DND-41 (cell line): ENCODE results near the gene CA11.
"Not testable (repeated sequence)": the region's sequence is repeated elsewhere in the genome, so short reads cannot be mapped to it uniquely, and the experiment has no call there.

Experiments used
- ATAC-seq: fragments of 200-7000 bp; cut with Tn5 transposase; 3 replicates; pipeline ENCODE4 v1.9.1; 2021; ENCODE audit warnings: low read depth; ENCODE audit not compliant: insufficient read depth
- DNase-seq: peaks from one replicate; pipeline ENCODE4 v3.0.0-alpha.2; 2020
- H2AFZ ChIP-seq: 2 replicates; pipeline ENCODE4 v1.6.0; 2012; ENCODE audit warnings: low read depth, low read length
- H3K27ac ChIP-seq: 2 replicates; pipeline ENCODE4 v1.5.1; 2012; ENCODE audit warnings: low read length, inconsistent platforms
- H3K27me3 ChIP-seq: fragments of 200-600 bp; sonication (generic); 2 replicates; pipeline ENCODE4 v1.6.0; 2012; ENCODE audit warnings: low read length, mild to moderate bottlenecking, inconsistent platforms; ENCODE audit not compliant: insufficient read depth, poor library complexity
- H3K36me3 ChIP-seq: 2 replicates; pipeline ENCODE4 v1.5.1; 2012; ENCODE audit warnings: low read length, inconsistent platforms; ENCODE audit not compliant: insufficient read depth
- H3K4me1 ChIP-seq: 2 replicates; pipeline ENCODE4 v1.5.1; 2012; ENCODE audit warnings: mild to moderate bottlenecking, low read length; ENCODE audit not compliant: insufficient read depth
- H3K4me2 ChIP-seq: 2 replicates; pipeline ENCODE4 v1.6.0; 2012; ENCODE audit warnings: mild to moderate bottlenecking, moderate library complexity, low read length, inconsistent platforms; ENCODE audit not compliant: insufficient read depth
- H3K4me3 ChIP-seq, 2 experiments: fragments of 200-600 bp in 1 of 2; shearing (Covaris generic) in 1 of 2; 2 replicates each; pipeline ENCODE4 v1.5.1; 2012 to 2016; ENCODE audit warnings: inconsistent platforms in 2 of 2, low read length in 2 of 2, mild to moderate bottlenecking in 2 of 2, low read depth in 1 of 2, moderate library complexity in 1 of 2
- H3K79me2 ChIP-seq: 2 replicates; pipeline ENCODE4 v1.6.0; 2012; ENCODE audit warnings: low read length, inconsistent platforms; ENCODE audit not compliant: insufficient read depth
- H3K9ac ChIP-seq: 2 replicates; pipeline ENCODE4 v1.6.0; 2012; ENCODE audit warnings: low read depth, mild to moderate bottlenecking, inconsistent platforms, low read length, moderate library complexity
- H3K9me3 ChIP-seq: 2 replicates; pipeline ENCODE4 v1.5.1; 2012; ENCODE audit warnings: low read length, moderate library complexity, mild to moderate bottlenecking, inconsistent platforms; ENCODE audit not compliant: insufficient read depth, severe bottlenecking
- H4K20me1 ChIP-seq: 2 replicates; pipeline ENCODE4 v1.6.0; 2012; ENCODE audit warnings: low read length; ENCODE audit not compliant: insufficient read depth
- EZH2 ChIP-seq: IDR thresholded peaks from 3 replicates; pipeline ENCODE4 v1.6.1; 2012; ENCODE audit warnings: borderline replicate concordance, low read depth, mild to moderate bottlenecking, moderate library complexity, low read length, inconsistent platforms; ENCODE audit not compliant: severe bottlenecking
- TF ChIP-seq, protein P1 (sequence below): IDR thresholded peaks from 2 replicates; pipeline ENCODE4 v1.5.1; 2012; ENCODE audit warnings: borderline replicate concordance, low read length, moderate library complexity, mild to moderate bottlenecking; ENCODE audit not compliant: poor library complexity, severe bottlenecking; ENCODE audit errors: extremely low read depth

The CA11 gene

DNA sequence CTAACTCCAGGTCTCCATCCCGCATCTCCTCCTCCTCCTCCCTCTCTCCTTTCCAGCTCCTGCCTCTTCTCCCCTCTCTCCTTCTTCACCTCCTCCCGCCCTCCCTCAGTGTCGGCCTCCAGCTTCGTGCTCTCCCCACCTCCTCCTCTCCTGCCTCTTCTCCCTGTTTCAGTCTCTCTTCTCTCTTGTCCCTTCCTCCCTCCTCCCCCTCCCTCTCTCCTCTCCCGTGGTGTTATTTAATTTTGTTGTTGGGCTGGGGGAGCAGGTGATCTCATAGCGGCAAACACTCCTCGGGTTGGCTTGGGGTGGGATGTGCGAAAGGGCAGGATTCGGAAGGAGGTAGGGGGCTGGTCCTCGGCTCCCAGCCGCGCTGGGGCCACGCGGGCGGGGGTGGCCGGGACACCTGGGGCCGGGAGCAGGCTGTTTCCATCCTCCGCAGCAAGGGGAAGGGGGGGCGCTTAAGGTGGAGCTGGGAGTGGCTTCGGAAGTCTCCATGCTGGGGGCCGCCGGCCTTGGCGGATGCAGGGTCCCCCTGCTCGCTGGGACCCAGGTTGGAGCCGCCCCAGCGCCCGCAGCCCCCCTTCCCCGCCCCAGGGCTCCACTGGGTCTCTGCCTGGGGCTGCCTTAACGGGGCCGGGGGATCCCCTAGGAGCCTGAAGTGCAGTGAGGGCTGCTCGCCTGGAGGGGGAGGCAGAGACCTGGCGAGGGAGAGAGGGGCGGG lies at the start of gene CA11:
Gene CA11 (minus strand): TSS at position 187 of the 721 bp plus-strand sequence. CDS start 555 bp downstream, outside the sequence.
- peak; percentile 85 for ATAC-seq
- Histone ChIP-seq H2AFZ (peak within 1 kb of the TSS; percentile 78), H3K27ac (peak within 1 kb of the TSS; percentile 73)

DNA sequence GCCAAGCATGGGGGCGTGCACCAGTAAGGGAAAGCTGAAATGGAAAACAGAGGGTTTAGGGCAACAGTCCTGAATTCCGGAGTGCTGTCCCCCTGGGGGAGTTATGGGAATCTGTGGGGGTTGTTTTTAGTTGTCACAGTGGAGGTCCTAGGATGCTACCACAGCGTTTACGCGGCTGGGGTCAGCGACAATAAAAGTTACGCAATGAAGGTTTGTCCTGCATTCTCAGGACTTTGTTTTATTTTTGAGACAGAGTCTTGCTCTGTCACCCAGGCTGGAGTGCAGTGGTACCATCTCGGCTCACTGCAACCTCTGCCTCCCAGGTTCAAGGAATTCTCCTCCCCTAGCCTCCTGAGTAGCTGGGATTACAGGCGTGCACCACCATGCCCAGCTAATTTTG lies 47.6 kb upstream of the CA11 start:
- not testable (repeated sequence) for H3K4me2 ChIP-seq, H3K27ac ChIP-seq, DNase-seq, H3K9ac ChIP-seq, H3K79me2 ChIP-seq, H2AFZ ChIP-seq, ATAC-seq, H4K20me1 ChIP-seq, H3K4me1 ChIP-seq, H3K9me3 ChIP-seq, H3K36me3 ChIP-seq, H3K4me3 ChIP-seq, H3K27me3 ChIP-seq

More for the DNA sequence above, at the start of gene CA11:
- peak; percentile 96 for DNase-seq
- H3K4me2 ChIP-seq: peak within 1 kb of the TSS; percentile 70
- TF ChIP-seq EZH2: no peak
- TF ChIP-seq, protein P1, sequence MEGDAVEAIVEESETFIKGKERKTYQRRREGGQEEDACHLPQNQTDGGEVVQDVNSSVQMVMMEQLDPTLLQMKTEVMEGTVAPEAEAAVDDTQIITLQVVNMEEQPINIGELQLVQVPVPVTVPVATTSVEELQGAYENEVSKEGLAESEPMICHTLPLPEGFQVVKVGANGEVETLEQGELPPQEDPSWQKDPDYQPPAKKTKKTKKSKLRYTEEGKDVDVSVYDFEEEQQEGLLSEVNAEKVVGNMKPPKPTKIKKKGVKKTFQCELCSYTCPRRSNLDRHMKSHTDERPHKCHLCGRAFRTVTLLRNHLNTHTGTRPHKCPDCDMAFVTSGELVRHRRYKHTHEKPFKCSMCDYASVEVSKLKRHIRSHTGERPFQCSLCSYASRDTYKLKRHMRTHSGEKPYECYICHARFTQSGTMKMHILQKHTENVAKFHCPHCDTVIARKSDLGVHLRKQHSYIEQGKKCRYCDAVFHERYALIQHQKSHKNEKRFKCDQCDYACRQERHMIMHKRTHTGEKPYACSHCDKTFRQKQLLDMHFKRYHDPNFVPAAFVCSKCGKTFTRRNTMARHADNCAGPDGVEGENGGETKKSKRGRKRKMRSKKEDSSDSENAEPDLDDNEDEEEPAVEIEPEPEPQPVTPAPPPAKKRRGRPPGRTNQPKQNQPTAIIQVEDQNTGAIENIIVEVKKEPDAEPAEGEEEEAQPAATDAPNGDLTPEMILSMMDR: peak; percentile 100
- H3K4me1 ChIP-seq: peaks cover 45% of the 10 kb centered on the region
- H3K36me3 ChIP-seq: no peaks in the 10 kb centered on the region
- H4K20me1 ChIP-seq: no peaks in the 10 kb centered on the region
- no peaks in the 10 kb centered on the region for H3K27me3 ChIP-seq
- no peaks in the 10 kb centered on the region for H3K79me2 ChIP-seq
- H3K9ac ChIP-seq: peak within 1 kb of the TSS; percentile 54
- no peaks in the 10 kb centered on the region for H3K9me3 ChIP-seq
- peak within 1 kb of the TSS; percentile 11 to 54; a peak in 3 of 4 replicates for H3K4me3 ChIP-seq

DNA sequence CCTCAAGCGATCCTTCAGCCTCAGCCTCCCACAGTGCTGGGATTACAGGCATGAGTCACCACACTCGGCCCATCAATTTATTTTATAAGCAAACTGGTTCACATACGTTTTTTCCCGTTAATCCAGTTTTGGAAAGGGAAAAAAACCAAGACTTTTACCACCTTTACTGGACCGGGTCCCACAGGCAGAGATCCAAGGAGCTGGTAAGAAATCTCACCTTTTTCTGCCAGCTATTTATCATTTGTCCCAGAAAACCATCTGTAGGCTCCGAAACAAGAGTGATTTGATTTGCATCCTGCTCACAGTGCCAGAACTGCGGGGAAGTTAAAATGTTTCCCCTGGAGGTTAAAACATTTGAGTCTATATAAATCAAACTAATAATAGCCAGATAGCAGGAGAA lies 43.5 kb upstream of the CA11 start:
- no peaks in the 10 kb centered on the region for H4K20me1 ChIP-seq
- no peaks in the 10 kb centered on the region for H3K4me1 ChIP-seq
- DNase-seq (no peak), ATAC-seq (no peak)
- H3K27me3 ChIP-seq: no peaks in the 10 kb centered on the region
- TF ChIP-seq, protein P1: no peak
- TF ChIP-seq EZH2: no peak
- H3K9me3 ChIP-seq: no peaks in the 10 kb centered on the region
- H3K36me3 ChIP-seq: no peaks in the 10 kb centered on the region
- H3K9ac ChIP-seq: no peak overlapping the region
- no peaks in the 10 kb centered on the region for H3K79me2 ChIP-seq
- no peak overlapping the region for H3K4me3 ChIP-seq
- H2AFZ ChIP-seq: no peak overlapping the region
- H3K27ac ChIP-seq: no peak overlapping the region
- H3K4me2 ChIP-seq: no peak overlapping the region

DNA sequence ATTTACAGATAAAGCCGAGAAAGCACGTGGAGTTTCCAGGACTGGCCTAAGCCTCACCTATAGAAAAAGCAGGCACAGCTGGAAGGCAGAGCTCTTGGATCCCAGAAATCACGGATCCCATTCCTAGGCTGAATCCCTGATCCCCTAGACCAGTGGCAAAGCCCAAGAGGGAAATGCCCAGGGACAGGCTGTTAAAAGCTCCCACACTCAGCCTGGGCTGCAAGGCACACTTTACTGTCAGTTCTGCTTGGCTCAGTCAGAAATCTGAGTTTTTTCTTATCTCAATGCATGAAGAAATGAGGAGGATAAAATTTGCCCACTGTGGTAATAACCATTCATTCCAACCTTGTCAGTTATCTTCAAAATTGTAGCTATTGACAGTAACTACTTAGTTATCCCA lies 41.8 kb upstream of the CA11 start:
- TF ChIP-seq EZH2: no peak
- TF ChIP-seq, protein P1: no peak
- Histone ChIP-seq H4K20me1 (no peaks in the 10 kb centered on the region), H3K79me2 (no peaks in the 10 kb centered on the region), H3K27ac (no peak overlapping the region), H2AFZ (no peak overlapping the region), H3K27me3 (no peaks in the 10 kb centered on the region), H3K9me3 (no peaks in the 10 kb centered on the region), H3K4me2 (no peak overlapping the region), H3K9ac (no peak overlapping the region), H3K36me3 (no peaks in the 10 kb centered on the region), H3K4me1 (no peaks in the 10 kb centered on the region), H3K4me3 (no peak overlapping the region)
- DNase-seq: no peak
- ATAC-seq: no peak

DNA sequence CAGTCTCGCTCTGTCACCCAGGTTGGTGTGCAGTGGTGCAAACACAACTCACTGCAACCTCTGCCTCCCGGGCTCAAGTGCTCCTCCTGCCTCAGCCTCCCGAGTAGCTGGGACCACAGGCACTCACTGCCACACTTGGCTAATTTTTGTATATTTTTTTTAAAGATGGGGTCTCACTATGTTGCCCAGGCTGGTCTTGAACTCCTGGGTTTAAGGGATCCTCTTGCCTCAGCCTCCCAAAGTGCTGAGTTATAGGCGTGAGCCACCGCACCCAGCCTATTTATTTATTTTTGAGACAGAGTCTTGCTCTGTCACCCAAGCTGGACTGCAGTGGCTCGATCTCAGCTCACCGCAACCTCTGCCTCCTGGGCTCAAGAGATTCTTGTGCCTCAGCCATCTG lies 40.6 kb upstream of the CA11 start:
- not testable (repeated sequence) for H3K4me3 ChIP-seq, H3K79me2 ChIP-seq, H3K36me3 ChIP-seq, H3K4me1 ChIP-seq, DNase-seq, H2AFZ ChIP-seq, H3K27ac ChIP-seq, H3K27me3 ChIP-seq, H3K9me3 ChIP-seq, ATAC-seq, H3K4me2 ChIP-seq, H3K9ac ChIP-seq, H4K20me1 ChIP-seq
